Measurements from ENCODE around the gene VAMP3. TPM values are rescaled to one million over a fixed set of nuclear protein-coding genes. Genes with fewer than 3 reads are reported as not detected.

The VAMP3 gene
- total and polyA plus RNA-seq, 9 of the 15 experiments (the other 6 are each of a cell fraction or from before 2014, with no cell fraction given), result 27.1 to 71.3 (median 47.5) TPM

- TF ChIP-seq TAF9B (IDR thresholded peaks at IDR 0.05; ENCODE audit: partially characterized antibody) (peak; percentile 71), NKRF (IDR thresholded peaks at IDR 0.05; ENCODE audit: borderline replicate concordance) (peak; percentile 76), FUS (optimal IDR thresholded peaks at IDR 0.05; ENCODE audit: low read depth, low read length) (no peak), SRF (CRISPR knock-in tag; IDR thresholded peaks at IDR 0.05) (no peak), ZNF695 (CRISPR knock-in tag; IDR thresholded peaks at IDR 0.05) (no peak), MAFG (tag; conservative IDR thresholded peaks at IDR 0.05) (no peak), ZNF197 (CRISPR knock-in tag; IDR thresholded peaks at IDR 0.05; ENCODE audit: low read depth) (no peak), SNRNP70 (optimal IDR thresholded peaks at IDR 0.05; ENCODE audit: low read depth, low read length) (no peak), JUNB (CRISPR knock-in tag; conservative IDR thresholded peaks at IDR 0.05) (no peak), BRD4 (IDR thresholded peaks at IDR 0.05) (peak; percentile 42; the same call in 1 of the 2 replicates), GABPA (tag; conservative IDR thresholded peaks at IDR 0.05; ENCODE audit: low read depth) (peak; percentile 98), ZSCAN29 (IDR thresholded peaks at IDR 0.05) (no peak), SAFB2 (IDR thresholded peaks at IDR 0.05; ENCODE audit: borderline replicate concordance, low read depth, low read length, severe bottlenecking) (no peak), TAF1 (IDR thresholded peaks at IDR 0.05; ENCODE audit: control insufficient read depth, extremely low read depth, insufficient read depth, low read length, severe bottlenecking) (peak; percentile 67), DIDO1 (tag; IDR thresholded peaks at IDR 0.05; ENCODE audit: low read depth) (peak; percentile 95), DEAF1 (CRISPR knock-in tag; IDR thresholded peaks at IDR 0.05) (no peak), NELFE (IDR thresholded peaks at IDR 0.05; ENCODE audit: insufficient read depth, insufficient read length) (no peak), TFAP4 (CRISPR knock-in tag; IDR thresholded peaks at IDR 0.05; ENCODE audit: borderline replicate concordance) (peak; percentile 55; the same call in 1 of the 2 replicates), CBFA2T3 (IDR thresholded peaks at IDR 0.05) (no peak), POLR2A (conservative IDR thresholded peaks at IDR 0.05) (peak; percentile 86), SRSF7 (optimal IDR thresholded peaks at IDR 0.05; ENCODE audit: low read depth, low read length) (no peak), ZNF384 (IDR thresholded peaks at IDR 0.05; ENCODE audit: low read depth, low read length) (no peak), ARID3A (IDR thresholded peaks at IDR 0.05; ENCODE audit: borderline replicate concordance, low read depth, low read length) (no peak)
Measured at GRCh38 chr1:7827126-7827955, 56.2 kb downstream of the VAMP3 start (continued).
